Adrenal gland (tissue), 12 donors: ENCODE data around the gene TRIM69. TPM values are rescaled to one million over a fixed set of nuclear protein-coding genes. Genes with fewer than 3 reads are reported as not detected.

Source experiments
- DNase-seq, 7 donors: peaks; one replicate each; pipeline ENCODE4 v3.0.0-alpha.2; 2019 to 2020
- H3K27ac ChIP-seq, 5 donors: fragments of 200-600 bp; sonication (generic) in 4 of 5; 1 replicate in 3 of 5; 2 replicates in 2 of 5; pipeline versions ENCODE4 v1.5.1 to v1.8.0; 2016 to 2020; ENCODE audit warnings: mild to moderate bottlenecking in 1 of 5
- H3K27me3 ChIP-seq: fragments of 200-600 bp; 2 replicates; pipeline ENCODE4 v1.8.0; 2021
- H3K36me3 ChIP-seq, 2 donors: fragments of 200-600 bp; replicated peaks in 1 of 2; 1 replicate in 1 of 2; 2 replicates in 1 of 2; pipeline versions ENCODE4 v1.5.1 to v1.8.0; 2018 to 2022
- H3K4me1 ChIP-seq, 2 donors: fragments of 200-600 bp; replicated peaks in 1 of 2; 1 replicate in 1 of 2; 2 replicates in 1 of 2; pipeline versions ENCODE4 v1.5.1 to v1.8.0; 2018 to 2021
- H3K4me3 ChIP-seq, 4 donors: fragments of 200-600 bp; sonication (generic) in 3 of 4; one replicate each; pipeline ENCODE4 v1.5.1; 2016 to 2018
- H3K9me3 ChIP-seq, 3 donors: fragments of 200-600 bp; sonication (generic) in 1 of 3; replicated peaks in 1 of 3; 1 replicate in 2 of 3; 2 replicates in 1 of 3; pipeline versions ENCODE4 v1.5.1 to v1.8.0; 2016 to 2021
- POLR2A ChIP-seq, 2 donors: fragments of 450-650 bp; IDR thresholded peaks; one replicate each; pipeline ENCODE4 v1.6.1; 2017; ENCODE audit warnings: antibody characterized with exemption in 2 of 2, mild to moderate bottlenecking in 2 of 2, moderate library complexity in 1 of 2
- WGBS, 4 donors: extraction: QIAGEN DNeasy Blood & Tissue Kit in 2 of 4; methylation state at CpG; one replicate each; pipeline versions ENCODE4 v1.1.5 to v1.1.7; 2013 to 2017; 5-methylcytosine and 5-hydroxymethylcytosine counted together
- intact Hi-C, 2 donors: fragments of 100-400 bp; cut with DNase I; formaldehyde crosslinking; loops; one replicate each; pipeline versions ENCODE4 v1.14.1 to v1.15.0; 2022 to 2023
- polyA plus RNA-seq, 3 donors: library from polyadenylated mRNA; stranded (reverse); fragments of 200-250 nt in 2 of 3; fragments of 350-450 nt in 1 of 3; fragmentation: Illumina TruSeq in 1 of 3; extraction: RNeasy Lipid Tissue Mini Kit (QIAGEN cat#74804) in 1 of 3; gene quantifications; one replicate each; pipeline ENCODE4 v1.2.3, GENCODE V29; 2013 to 2014
- total RNA-seq, 9 donors: library from RNA; depleted of rRNA in 4 of 9; stranded (reverse); fragments of >200 nt in 4 of 9; fragments of 120-200 nt in 1 of 9; fragmentation: NEBNext Ultra II Directional in 1 of 9; extraction: Animal tissue kit (Norgen Biotek cat#: 25700) in 1 of 9; gene quantifications; one replicate each; pipeline versions ENCODE4 v1.1.0 to v1.2.4, GENCODE V29; 2013 to 2023
- TF ChIP-seq, protein P1 (sequence below), 6 experiments: fragments of 450-650 bp in 4 of 6; fragments of 200-600 bp in 2 of 6; sonication (generic) in 1 of 6; IDR thresholded peaks; 1 replicate in 5 of 6; 2 replicates in 1 of 6; pipeline versions ENCODE4 v1.5.1 to v1.8.0; 2016 to 2021; ENCODE audit warnings: antibody characterized with exemption in 6 of 6, mild to moderate bottlenecking in 2 of 6, moderate library complexity in 1 of 6
- donor health status: healthy with polysubstance abuse.
- donor health status: Bipolar disorder and iron deficiency.
- donor health status: DM: yes; HTN: yes; CAD: no.
- donor health status: DM: no; HTN: no; CAD: no.
- donor health status: DM: no; HTN: no; CAD: no.
- donor health status: DM: yes; HTN: yes; CAD: no.

TRIM69 gene
- total and polyA plus RNA-seq, 12 donors = 7.2 to 38.8 (median 18.3) TPM

DNA sequence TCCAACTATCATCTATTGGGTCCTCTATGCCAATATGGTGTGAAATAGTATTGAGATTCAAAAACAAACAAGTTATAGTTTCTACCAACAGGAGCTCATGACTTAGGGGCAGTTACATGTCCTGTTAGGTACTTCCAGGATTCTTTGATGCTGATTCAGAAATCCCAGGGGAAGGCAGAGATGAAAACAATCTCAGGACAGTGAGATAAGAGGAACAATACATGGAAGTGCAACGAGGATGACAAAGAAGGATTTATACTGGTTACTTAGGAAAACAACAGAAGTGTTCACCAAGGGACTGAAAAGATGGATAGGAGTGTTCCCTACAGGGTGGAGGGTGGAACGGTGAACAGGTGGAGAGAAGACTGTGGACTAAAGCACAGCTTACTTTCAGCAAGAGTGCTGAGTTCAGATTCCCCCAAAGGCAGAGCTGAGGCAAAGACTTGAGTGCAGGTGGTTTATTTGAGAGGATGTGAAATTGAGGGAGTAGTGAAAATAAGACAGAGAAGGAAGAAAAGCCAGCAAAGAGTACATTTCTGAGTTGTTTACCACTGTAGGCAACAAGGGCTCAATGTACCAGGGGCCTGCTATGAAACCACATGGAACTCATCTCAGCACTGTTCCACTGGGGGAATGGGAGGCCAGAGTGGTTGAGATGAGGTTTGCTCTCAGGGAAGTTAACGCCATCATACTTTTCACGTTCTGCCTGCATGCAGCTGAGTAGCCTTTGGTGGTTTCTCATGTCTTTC, 68.1 kb downstream of the TRIM69 start:
- Histone ChIP-seq H3K27ac (no peak overlapping the region), H3K4me3 (no peak overlapping the region), H3K27me3 (no peaks in the 10 kb centered on the region), H3K9me3 (no peaks in the 10 kb centered on the region), H3K4me1 (no peaks in the 10 kb centered on the region), H3K36me3 (no peaks in the 10 kb centered on the region)
- 77 to 80% (median 78%) methylated on average over 4 of the region's 4 CpGs for WGBS, 4 donors
- TF ChIP-seq, protein P1, sequence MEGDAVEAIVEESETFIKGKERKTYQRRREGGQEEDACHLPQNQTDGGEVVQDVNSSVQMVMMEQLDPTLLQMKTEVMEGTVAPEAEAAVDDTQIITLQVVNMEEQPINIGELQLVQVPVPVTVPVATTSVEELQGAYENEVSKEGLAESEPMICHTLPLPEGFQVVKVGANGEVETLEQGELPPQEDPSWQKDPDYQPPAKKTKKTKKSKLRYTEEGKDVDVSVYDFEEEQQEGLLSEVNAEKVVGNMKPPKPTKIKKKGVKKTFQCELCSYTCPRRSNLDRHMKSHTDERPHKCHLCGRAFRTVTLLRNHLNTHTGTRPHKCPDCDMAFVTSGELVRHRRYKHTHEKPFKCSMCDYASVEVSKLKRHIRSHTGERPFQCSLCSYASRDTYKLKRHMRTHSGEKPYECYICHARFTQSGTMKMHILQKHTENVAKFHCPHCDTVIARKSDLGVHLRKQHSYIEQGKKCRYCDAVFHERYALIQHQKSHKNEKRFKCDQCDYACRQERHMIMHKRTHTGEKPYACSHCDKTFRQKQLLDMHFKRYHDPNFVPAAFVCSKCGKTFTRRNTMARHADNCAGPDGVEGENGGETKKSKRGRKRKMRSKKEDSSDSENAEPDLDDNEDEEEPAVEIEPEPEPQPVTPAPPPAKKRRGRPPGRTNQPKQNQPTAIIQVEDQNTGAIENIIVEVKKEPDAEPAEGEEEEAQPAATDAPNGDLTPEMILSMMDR (IDR thresholded peaks at IDR 0.05) = no peak
- TF ChIP-seq POLR2A (IDR thresholded peaks at IDR 0.05) = no peak
- DNase-seq = no peak
- intact Hi-C loops = no loop called here

DNA sequence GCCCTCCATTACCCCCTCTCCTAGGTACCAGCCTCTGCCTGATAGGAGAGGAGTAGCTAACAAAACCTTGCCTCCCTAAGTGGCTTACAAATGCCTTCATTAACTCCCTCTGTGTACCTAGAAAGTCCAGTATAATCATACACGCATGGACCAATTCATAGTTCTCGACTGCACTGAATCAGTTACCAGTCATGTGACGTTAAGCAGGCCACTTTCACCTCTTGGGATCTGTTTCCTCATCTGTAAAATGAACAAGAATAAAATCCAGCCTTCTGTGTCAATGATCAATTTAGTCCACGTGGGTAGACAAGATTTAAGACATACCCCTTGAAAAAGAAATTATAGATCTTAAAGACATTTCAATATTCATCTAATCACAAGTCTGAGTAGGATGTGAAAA, 72.2 kb downstream of the TRIM69 start:
- H3K27ac ChIP-seq = no peak overlapping the region
- H3K9me3 ChIP-seq = no peaks in the 10 kb centered on the region
- H3K27me3 ChIP-seq = no peaks in the 10 kb centered on the region
- 78 to 84% (median 80%) methylated on average over 4 of the region's 4 CpGs for WGBS, 4 donors
- H3K4me3 ChIP-seq = no peak overlapping the region
- no peaks in the 10 kb centered on the region for H3K4me1 ChIP-seq
- DNase-seq = no peak
- TF ChIP-seq POLR2A (IDR thresholded peaks at IDR 0.05) = no peak
- TF ChIP-seq, protein P1 (IDR thresholded peaks at IDR 0.05) = no peak
- no peaks in the 10 kb centered on the region for H3K36me3 ChIP-seq
- intact Hi-C loops = no loop called here

DNA sequence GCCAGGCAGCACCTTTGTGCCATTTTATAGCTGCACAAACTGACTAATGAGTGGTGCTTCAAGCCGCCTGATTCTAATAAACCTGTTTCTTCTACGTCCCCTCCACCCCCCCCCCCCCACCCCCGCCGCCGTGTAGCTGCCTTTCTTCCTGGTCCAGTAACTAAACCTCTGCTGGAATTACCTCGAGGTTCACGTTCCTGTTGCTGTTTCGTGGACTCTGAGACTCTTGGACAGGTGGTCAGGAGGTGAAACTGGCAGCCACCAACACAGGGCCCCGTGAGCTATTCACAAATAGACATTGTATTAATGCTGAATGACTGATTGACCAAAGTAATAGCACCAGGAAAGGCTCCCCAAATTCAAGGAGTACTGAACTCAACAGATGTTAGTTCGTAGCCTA, 73.9 kb downstream of the TRIM69 start:
- H3K27me3 ChIP-seq = no peaks in the 10 kb centered on the region
- no peak overlapping the region for H3K27ac ChIP-seq
- 74 to 82% (median 78%) methylated on average over 10 of the region's 10 CpGs for WGBS, 4 donors
- no peaks in the 10 kb centered on the region for H3K36me3 ChIP-seq
- TF ChIP-seq, protein P1 (IDR thresholded peaks at IDR 0.05) = no peak
- TF ChIP-seq POLR2A (IDR thresholded peaks at IDR 0.05) = no peak
- DNase-seq = no peak
- no peaks in the 10 kb centered on the region for H3K9me3 ChIP-seq
- H3K4me1 ChIP-seq = no peaks in the 10 kb centered on the region
- no peak overlapping the region for H3K4me3 ChIP-seq
- intact Hi-C loops = no loop called here

DNA sequence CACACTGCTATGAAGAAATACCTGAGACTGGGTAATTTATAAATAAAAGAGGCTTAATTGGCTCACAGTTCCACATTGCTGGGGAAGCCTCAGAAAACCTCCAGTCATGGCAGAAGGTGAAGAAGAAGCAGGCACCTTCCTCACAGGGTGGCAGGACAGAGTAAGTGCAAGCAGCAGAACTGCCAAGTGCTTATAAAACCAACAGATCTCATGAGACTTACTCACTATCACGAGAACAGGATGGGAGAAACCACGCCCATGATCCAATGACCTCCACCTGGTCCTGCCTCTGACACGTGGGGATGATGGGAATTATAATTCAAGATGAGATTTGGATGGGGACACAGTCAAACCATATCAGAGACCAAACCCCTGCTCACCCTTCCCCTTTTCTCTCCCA, 75.0 kb downstream of the TRIM69 start:
- Histone ChIP-seq H3K36me3 (no peaks in the 10 kb centered on the region), H3K9me3 (no peaks in the 10 kb centered on the region), H3K27ac (no peak overlapping the region), H3K4me3 (no peak overlapping the region), H3K4me1 (no peaks in the 10 kb centered on the region), H3K27me3 (peaks cover 4% of the 10 kb centered on the region)
- TF ChIP-seq, protein P1 (IDR thresholded peaks at IDR 0.05) = no peak
- TF ChIP-seq POLR2A (IDR thresholded peaks at IDR 0.05) = no peak
- intact Hi-C loops = no loop called here
- WGBS, 4 donors = 27 to 62% (median 53%) methylated on average over 3 of the region's 3 CpGs
- no peak for DNase-seq
